Neuron (in vitro differentiated cells): ENCODE results near the gene PZP.

Experiments
- H2AFZ ChIP-seq: one replicate; pipeline ENCODE4 v1.6.1; 2013; ENCODE audit warnings: low read depth, mild to moderate bottlenecking, inconsistent platforms, low read length, moderate library complexity
- H3K27me3 ChIP-seq: one replicate; pipeline ENCODE4 v1.6.1; 2013; ENCODE audit warnings: low read length; ENCODE audit not compliant: insufficient read depth
- H3K36me3 ChIP-seq: one replicate; pipeline ENCODE4 v1.6.1; 2013; ENCODE audit warnings: low read length; ENCODE audit not compliant: insufficient read depth
- H3K4me1 ChIP-seq: one replicate; pipeline ENCODE4 v1.6.1; 2013; ENCODE audit warnings: low read length; ENCODE audit not compliant: insufficient read depth
- H3K4me3 ChIP-seq: 2 replicates; pipeline ENCODE4 v1.5.1; 2013; ENCODE audit warnings: mild to moderate bottlenecking, low read length, moderate library complexity
- H3K9me3 ChIP-seq: one replicate; pipeline ENCODE4 v1.6.1; 2013; ENCODE audit warnings: low read length

Gene PZP

DNA sequence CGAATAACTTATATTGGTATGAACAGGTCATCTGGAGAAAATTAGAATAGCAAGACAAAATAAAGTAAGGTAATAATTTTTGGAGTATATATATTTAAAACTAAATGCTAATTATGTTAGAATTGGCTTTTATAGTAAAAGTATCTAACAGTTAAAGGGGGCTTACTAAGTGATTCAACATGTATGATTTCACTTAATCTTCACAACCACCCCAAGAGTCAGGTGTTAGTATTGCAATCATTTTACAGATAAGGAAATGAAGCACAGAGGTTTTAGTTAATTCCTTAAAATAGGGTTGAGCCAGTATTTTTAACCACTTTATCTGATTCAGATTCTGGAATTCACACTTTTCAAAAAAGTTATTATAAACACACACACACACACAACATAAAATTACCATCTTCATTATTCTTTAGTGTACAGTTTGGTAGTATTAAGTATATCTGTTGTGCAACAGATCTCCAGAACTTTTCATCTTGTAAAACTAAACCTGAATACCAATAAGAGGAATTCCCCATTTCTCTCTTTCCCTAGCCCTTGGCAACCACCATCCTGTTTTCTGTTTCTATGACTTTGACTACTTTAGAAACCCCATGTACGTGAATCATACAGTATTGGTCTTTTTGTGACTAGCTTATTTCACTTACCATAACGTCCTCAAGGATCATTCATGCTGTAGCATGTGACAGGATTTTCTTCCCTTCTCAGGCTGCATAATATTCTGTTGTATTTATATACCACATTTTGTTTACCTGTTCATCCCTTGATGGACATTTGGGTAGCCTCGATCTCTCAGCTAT is 104.9 kb downstream of the PZP start:
- Histone ChIP-seq H3K4me3 (no peak overlapping the region), H3K4me1 (no peaks in the 10 kb centered on the region), H3K9me3 (no peaks in the 10 kb centered on the region), H3K36me3 (peaks cover 86% of the 10 kb centered on the region), H2AFZ (no peak overlapping the region), H3K27me3 (no peaks in the 10 kb centered on the region)

DNA sequence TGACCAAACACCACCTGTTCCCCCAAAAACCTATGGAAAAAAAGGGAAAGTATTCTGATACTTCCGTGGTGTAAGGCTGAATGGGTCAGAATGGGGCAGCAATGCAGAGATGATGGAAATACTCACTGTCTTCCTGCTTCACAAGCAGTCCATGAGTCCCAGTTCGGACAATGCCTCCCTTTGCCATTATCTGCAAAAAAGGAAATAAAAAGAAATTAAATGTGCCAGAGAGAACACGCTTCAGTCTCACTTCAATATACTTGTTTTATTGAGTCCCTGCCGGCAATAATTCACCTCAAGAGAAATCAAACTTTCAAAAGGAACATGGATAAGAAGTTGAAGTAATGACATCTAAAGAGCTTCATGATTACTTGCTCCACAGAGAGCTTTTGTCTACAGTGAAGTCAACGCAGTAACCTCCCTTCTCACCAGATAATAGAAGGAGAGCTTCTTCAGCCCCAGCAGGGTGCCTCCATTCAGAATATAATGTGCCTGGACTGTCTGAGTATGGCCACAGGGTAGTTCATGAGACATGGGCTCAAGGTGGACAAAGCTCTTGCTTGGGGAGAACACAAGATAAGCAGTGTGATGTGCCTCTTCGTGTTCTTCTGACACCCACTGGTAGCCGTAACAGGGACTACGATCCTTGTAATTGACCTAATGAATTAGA is 107.0 kb downstream of the PZP start:
- no peak overlapping the region for H3K4me3 ChIP-seq
- no peaks in the 10 kb centered on the region for H3K9me3 ChIP-seq
- no peaks in the 10 kb centered on the region for H3K27me3 ChIP-seq
- no peaks in the 10 kb centered on the region for H3K4me1 ChIP-seq
- peaks cover 88% of the 10 kb centered on the region for H3K36me3 ChIP-seq
- H2AFZ ChIP-seq: no peak overlapping the region

GRCh38 chr12:9099552-9100190 is 108.5 kb downstream of the PZP start:
- Histone ChIP-seq H3K4me1 (no peaks in the 10 kb centered on the region), H2AFZ (no peak overlapping the region), H3K36me3 (peaks cover 83% of the 10 kb centered on the region), H3K9me3 (no peaks in the 10 kb centered on the region), H3K4me3 (no peak overlapping the region), H3K27me3 (no peaks in the 10 kb centered on the region)
